Thyroid gland (tissue), 4 donors: ENCODE data around the gene FIBCD1. TPM values are rescaled to one million over a fixed set of nuclear protein-coding genes. Genes with fewer than 3 reads are reported as not detected.

ENCODE experiments used
- DNase-seq, 2 donors: peaks; one replicate each; pipeline ENCODE4 v3.0.0-alpha.2; 2019
- H3K27ac ChIP-seq, 3 donors: fragments of 200-600 bp; sonication (generic); 1 replicate in 2 of 3; 2 replicates in 1 of 3; pipeline ENCODE4 v1.5.1; 2016 to 2019; ENCODE audit warnings: mild to moderate bottlenecking in 1 of 3, moderate library complexity in 1 of 3
- H3K27me3 ChIP-seq: fragments of 200-600 bp; sonication (generic); one replicate; pipeline ENCODE4 v1.5.1; 2019
- H3K36me3 ChIP-seq, 2 donors: fragments of 200-600 bp; sonication (generic); one replicate each; pipeline ENCODE4 v1.5.1; 2016 to 2019
- H3K4me1 ChIP-seq, 2 donors: fragments of 200-600 bp; sonication (generic); one replicate each; pipeline ENCODE4 v1.5.1; 2017 to 2019
- H3K4me3 ChIP-seq, 3 donors: fragments of 200-600 bp; sonication (generic); replicated peaks in 1 of 3; 1 replicate in 2 of 3; 2 replicates in 1 of 3; pipeline ENCODE4 v1.5.1; 2016; ENCODE audit warnings: mild to moderate bottlenecking in 1 of 3
- H3K9me3 ChIP-seq: fragments of 200-600 bp; sonication (generic); one replicate; pipeline ENCODE4 v1.5.1; 2017
- CTCF ChIP-seq, 6 experiments: fragments of 200-600 bp in 3 of 6; fragments of 450-650 bp in 3 of 6; sonication (generic) in 3 of 6; IDR thresholded peaks; one replicate each; pipeline ENCODE4 v1.5.1; 2016 to 2019; ENCODE audit warnings: antibody characterized with exemption in 6 of 6, mild to moderate bottlenecking in 2 of 6, inconsistent platforms in 1 of 6, moderate library complexity in 1 of 6
- POLR2A ChIP-seq, 2 donors: fragments of 450-650 bp; IDR thresholded peaks; one replicate each; pipeline ENCODE4 v1.6.1; 2017; ENCODE audit warnings: antibody characterized with exemption in 2 of 2, mild to moderate bottlenecking in 2 of 2, moderate library complexity in 1 of 2
- WGBS, 2 donors: methylation state at CpG; one replicate each; pipeline ENCODE4 v1.1.5; 2017; 5-methylcytosine and 5-hydroxymethylcytosine counted together
- intact Hi-C: fragments of 100-400 bp; cut with DNase I; formaldehyde crosslinking; loops from one replicate; pipeline ENCODE4 v1.15.1; 2023
- total RNA-seq, 4 donors: library from RNA; depleted of rRNA; stranded (reverse); fragments of >200 nt; gene quantifications; one replicate each; pipeline ENCODE4 v1.2.3, GENCODE V29; 2016

The FIBCD1 gene
- total RNA-seq, 4 donors from 2014 or later: 0.11 to 0.13 TPM; not detected in 2

- DNase-seq: no peak
- Histone ChIP-seq H3K4me3 (no peak overlapping the region), H3K4me1 (peaks cover 0 to 8% of the 10 kb centered on the region in 2 donors), H3K9me3 (no peaks in the 10 kb centered on the region), H3K27me3 (no peaks in the 10 kb centered on the region), H3K36me3 (no peaks in the 10 kb centered on the region), H3K27ac (no peak overlapping the region)
- TF ChIP-seq POLR2A (IDR thresholded peaks at IDR 0.05) (no peak), CTCF (IDR thresholded peaks at IDR 0.05) (no peak)
- intact Hi-C loops: no loop called here
- 76 to 87% methylated on average over 4 to 8 of the region's 17 CpGs for WGBS, 2 donors
These were observed 37.4 kb downstream of the FIBCD1 start for GRCh38 chr9:130901498-130902203.

- DNase-seq: no peak
These were observed 38.1 kb downstream of the FIBCD1 start for GRCh38 chr9:130900701-130901497.

GRCh38 chr9:130899051-130899748 lies 39.8 kb downstream of the FIBCD1 start:
- no peak overlapping the region for H3K27ac ChIP-seq
- H3K4me3 ChIP-seq: no peak overlapping the region
- H3K27me3 ChIP-seq: no peaks in the 10 kb centered on the region
- no peak for DNase-seq
- H3K36me3 ChIP-seq: no peaks in the 10 kb centered on the region
- peaks cover 0 to 8% of the 10 kb centered on the region in 2 donors for H3K4me1 ChIP-seq
- WGBS, 2 donors: 66 to 73% methylated on average over 19 to 24 of the region's 25 CpGs
- no peaks in the 10 kb centered on the region for H3K9me3 ChIP-seq
- intact Hi-C loops: no loop called here
- TF ChIP-seq CTCF (IDR thresholded peaks at IDR 0.05) (no peak), POLR2A (IDR thresholded peaks at IDR 0.05) (no peak)

More at GRCh38 chr9:130900701-130901497, 38.1 kb downstream of the FIBCD1 start:
- intact Hi-C loops: no loop called here
- no peak overlapping the region for H3K4me3 ChIP-seq
- no peaks in the 10 kb centered on the region for H3K36me3 ChIP-seq
- H3K27ac ChIP-seq: no peak overlapping the region
- H3K27me3 ChIP-seq: no peaks in the 10 kb centered on the region
- 60 to 65% methylated on average over 14 to 15 of the region's 17 CpGs for WGBS, 2 donors
- no peaks in the 10 kb centered on the region for H3K9me3 ChIP-seq
- TF ChIP-seq POLR2A (IDR thresholded peaks at IDR 0.05) (no peak), CTCF (IDR thresholded peaks at IDR 0.05) (no peak)
- H3K4me1 ChIP-seq: peaks cover 0 to 8% of the 10 kb centered on the region in 2 donors

- TF ChIP-seq POLR2A (IDR thresholded peaks at IDR 0.05) (no peak), CTCF (IDR thresholded peaks at IDR 0.05) (no peak)
- Histone ChIP-seq H3K4me3 (no peak overlapping the region), H3K36me3 (peaks cover 0 to 4% of the 10 kb centered on the region in 2 donors), H3K9me3 (no peaks in the 10 kb centered on the region), H3K27me3 (no peaks in the 10 kb centered on the region), H3K27ac (no peak overlapping the region), H3K4me1 (peaks cover 0 to 8% of the 10 kb centered on the region in 2 donors)
- intact Hi-C loops: no loop called here
- WGBS, 2 donors: 59 to 62% methylated on average over 4 of the region's 4 CpGs
- DNase-seq: no peak
These were observed 40.5 kb downstream of the FIBCD1 start for GRCh38 chr9:130898552-130898852.
